Activated CD4-positive, alpha-beta T cell treated with anti-CD3 and anti-CD28 coated beads, Interleukin-2, amount 10 ng/mL, durations not matched to agents 7 days and 5 days (primary cell): ENCODE data around the gene TENT5C. TPM values are rescaled to one million over a fixed set of nuclear protein-coding genes. Genes with fewer than 3 reads are reported as not detected.

Experiments used
- CTCF ChIA-PET: fragments of 350-600 bp; sonication (Branson Sonifier 250); formaldehyde crosslinking; loops from one replicate; lab custom pipeline; 2021; ENCODE audit warnings: antibody characterized with exemption; lab: Charles Lee
- POLR2A ChIA-PET: fragments of 350-600 bp; sonication (Branson Sonifier 250); formaldehyde crosslinking; loops from one replicate; lab custom pipeline; 2021; ENCODE audit warnings: antibody characterized with exemption; lab: Charles Lee
- DNase-seq: peaks from one replicate; pipeline ENCODE4 v3.0.0-alpha.2; 2020
- H3K27ac Mint-ChIP-seq: one replicate; pipeline ENCODE4 v1.8.0; 2021; ENCODE audit warnings: mild to moderate bottlenecking, moderate library complexity, mixed read lengths
- H3K27me3 Mint-ChIP-seq: one replicate; pipeline ENCODE4 v1.8.0; 2021; ENCODE audit warnings: mixed read lengths
- H3K36me3 Mint-ChIP-seq: one replicate; pipeline ENCODE4 v1.8.0; 2021; ENCODE audit warnings: low read depth, mixed read lengths
- H3K4me1 Mint-ChIP-seq: one replicate; pipeline ENCODE4 v1.8.0; 2021; ENCODE audit warnings: mixed read lengths
- H3K4me3 Mint-ChIP-seq: one replicate; pipeline ENCODE4 v1.8.0; 2021; ENCODE audit warnings: mild to moderate bottlenecking, moderate library complexity, mixed read lengths
- H3K9me3 Mint-ChIP-seq: one replicate; pipeline ENCODE4 v1.8.0; 2021; ENCODE audit warnings: mixed read lengths
- total RNA-seq, 2 experiments: library from RNA; stranded (reverse); gene quantifications; one replicate each; pipeline ENCODE4 v1.2.3, GENCODE V29; 2021

Gene TENT5C
- total RNA-seq, 2 experiments from 2014 or later, result 13.3 to 13.7 TPM

DNA sequence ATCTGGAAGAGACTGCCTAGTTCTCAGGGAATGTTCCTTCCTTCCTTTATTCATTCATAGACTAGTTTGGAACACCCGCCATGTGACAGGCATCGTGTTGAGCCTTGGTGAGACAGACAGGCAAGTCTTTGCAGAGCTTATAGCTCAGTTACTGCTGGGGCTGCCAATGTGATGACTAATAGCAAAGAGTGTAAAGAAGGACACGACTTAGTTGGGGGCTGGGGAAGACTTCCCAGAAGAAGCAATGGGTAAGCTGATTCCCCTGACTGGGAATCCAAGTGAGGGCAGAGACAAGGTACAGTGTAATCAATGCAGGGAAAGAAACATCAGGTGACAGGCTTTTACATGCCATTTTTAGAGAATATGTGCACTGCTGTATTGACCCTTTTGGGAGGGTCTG lies 51.2 kb downstream of the TENT5C start:
- H3K4me1 Mint-ChIP-seq, result peaks cover 97% of the 10 kb centered on the region
- DNase-seq, result peak; percentile 34
- H3K9me3 Mint-ChIP-seq, result peaks cover 5% of the 10 kb centered on the region
- peaks cover 10% of the 10 kb centered on the region for H3K36me3 Mint-ChIP-seq
- peaks cover 11% of the 10 kb centered on the region for H3K27me3 Mint-ChIP-seq
- H3K4me3 Mint-ChIP-seq, result no peak overlapping the region
- POLR2A ChIA-PET, result no interaction called here
- CTCF ChIA-PET, result interaction anchor here (0.6 to 2.6 kb wide), 10 partner anchors 12 to 1457 kb away, joined by 3 to 9 read pairs (median 5); no protein-coding TSS in a partner anchor
- peak overlapping the region; percentile 90 for H3K27ac Mint-ChIP-seq

DNA sequence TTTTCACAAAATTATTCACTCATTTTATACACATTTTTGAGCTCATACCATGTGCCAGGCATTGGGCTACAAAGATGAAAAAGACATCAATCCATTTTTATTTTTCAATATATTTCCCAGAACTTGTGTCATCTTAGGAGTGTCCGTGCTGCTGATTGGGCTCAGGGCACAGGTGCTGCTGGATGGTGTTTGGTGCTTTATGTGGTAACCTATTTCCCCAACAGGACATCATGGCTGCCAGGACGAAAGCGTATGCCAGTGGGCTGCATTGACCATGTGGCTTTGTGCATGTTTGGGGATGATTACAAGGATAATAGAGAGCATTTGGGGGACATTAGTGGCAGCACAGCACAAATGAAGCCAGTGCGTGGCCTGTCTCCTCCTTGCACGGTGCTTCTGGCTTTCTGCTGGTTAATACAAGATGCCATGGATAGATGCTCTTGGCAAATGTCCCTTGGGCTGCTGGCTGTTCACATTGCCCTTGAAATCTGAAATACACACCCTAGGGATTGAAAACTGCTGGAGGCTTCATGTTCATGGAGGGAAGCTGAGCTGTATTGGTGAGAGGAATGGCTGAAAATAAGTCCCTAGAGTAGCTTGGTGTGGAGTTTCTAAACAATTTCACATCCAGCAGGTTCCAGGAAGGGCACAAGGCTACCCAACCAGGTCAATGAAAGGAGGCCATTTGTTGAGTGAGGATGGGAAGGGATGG lies 52.3 kb downstream of the TENT5C start:
- H3K36me3 Mint-ChIP-seq, result peaks cover 18% of the 10 kb centered on the region
- H3K4me3 Mint-ChIP-seq, result peak overlapping the region; percentile 41
- peak overlapping the region; percentile 91 for H3K27ac Mint-ChIP-seq
- H3K9me3 Mint-ChIP-seq, result peaks cover 11% of the 10 kb centered on the region
- no peak for DNase-seq
- ChIA-PET POLR2A (interaction anchor here (0.6 kb wide), 1 partner anchor 1073 kb away, joined by 5 read pairs; no protein-coding TSS in a partner anchor), CTCF (interaction anchor here (0.6 to 2.4 kb wide), 9 partner anchors 16 to 1074 kb away, joined by 3 to 9 read pairs (median 3); no protein-coding TSS in a partner anchor)
- H3K27me3 Mint-ChIP-seq, result peaks cover 7% of the 10 kb centered on the region
- peaks cover 95% of the 10 kb centered on the region for H3K4me1 Mint-ChIP-seq

DNA sequence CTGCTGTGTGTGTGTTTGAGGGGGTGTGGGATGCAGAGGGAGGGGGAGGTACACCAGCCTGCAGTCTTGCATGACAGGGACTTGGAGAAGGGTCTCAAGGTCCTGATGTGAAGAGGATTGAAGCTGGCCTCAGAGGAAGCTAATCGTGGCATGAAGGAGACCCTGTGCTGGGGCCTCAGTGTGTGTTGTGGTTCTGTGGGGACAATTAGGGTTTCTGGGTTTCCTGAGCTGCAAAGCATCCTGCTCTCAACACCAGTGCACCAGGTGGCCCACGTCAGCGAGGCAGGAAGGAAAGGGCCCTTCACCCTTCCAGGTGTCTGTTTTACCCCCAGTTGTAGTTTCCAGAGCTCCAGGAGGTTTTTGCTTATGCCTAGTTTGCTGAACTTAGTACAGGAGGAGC lies 52.8 kb downstream of the TENT5C start:
- Mint-ChIP-seq H3K27me3 (peaks cover 6% of the 10 kb centered on the region), H3K4me1 (peaks cover 95% of the 10 kb centered on the region), H3K36me3 (peaks cover 23% of the 10 kb centered on the region), H3K9me3 (peaks cover 16% of the 10 kb centered on the region), H3K27ac (peak overlapping the region; percentile 91), H3K4me3 (peak overlapping the region; percentile 41)
- peak; percentile 90 for DNase-seq
- POLR2A ChIA-PET, result interaction anchor here (0.6 kb wide), 1 partner anchor 1073 kb away, joined by 5 read pairs; no protein-coding TSS in a partner anchor
- CTCF ChIA-PET, result interaction anchor here (0.9 to 2.4 kb wide), 8 partner anchors 9 to 124 kb away, joined by 3 to 6 read pairs (median 4); no protein-coding TSS in a partner anchor

DNA sequence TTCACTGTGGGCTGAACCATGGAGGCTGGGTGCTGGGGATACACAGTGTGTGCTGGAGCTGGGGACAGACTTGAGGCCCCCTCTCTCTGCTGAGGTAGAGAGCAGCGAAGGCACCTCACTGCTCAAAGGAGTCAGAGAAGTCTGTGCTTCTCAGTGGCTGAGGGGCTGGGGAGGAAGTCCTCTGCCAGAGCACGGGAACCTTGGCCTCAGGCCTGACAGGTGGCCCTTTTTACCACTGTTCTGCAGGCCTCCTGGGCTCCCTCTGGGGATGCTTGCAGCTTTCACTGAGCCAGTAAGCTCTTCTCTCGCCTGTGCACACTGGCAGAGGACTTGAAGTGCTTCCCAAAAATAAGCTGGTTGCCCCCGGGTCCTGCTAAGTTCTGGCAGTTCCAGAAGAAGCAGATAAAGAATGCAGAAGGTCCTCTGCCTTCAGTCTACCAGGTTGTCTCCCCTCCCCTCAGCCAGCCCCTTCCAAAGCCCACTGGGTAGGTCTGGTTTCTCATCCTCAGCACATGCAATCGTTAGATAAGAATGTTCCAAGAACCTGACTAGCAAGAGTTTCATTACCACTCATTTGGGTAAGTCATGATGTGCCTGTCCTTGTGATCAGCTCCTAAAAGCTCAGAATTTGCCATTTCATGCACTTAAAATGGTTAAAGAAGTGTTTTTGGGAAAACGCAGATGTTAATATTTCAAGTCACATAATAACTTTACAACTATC lies 53.9 kb downstream of the TENT5C start:
- H3K27ac Mint-ChIP-seq, result peak overlapping the region; percentile 91

DNA sequence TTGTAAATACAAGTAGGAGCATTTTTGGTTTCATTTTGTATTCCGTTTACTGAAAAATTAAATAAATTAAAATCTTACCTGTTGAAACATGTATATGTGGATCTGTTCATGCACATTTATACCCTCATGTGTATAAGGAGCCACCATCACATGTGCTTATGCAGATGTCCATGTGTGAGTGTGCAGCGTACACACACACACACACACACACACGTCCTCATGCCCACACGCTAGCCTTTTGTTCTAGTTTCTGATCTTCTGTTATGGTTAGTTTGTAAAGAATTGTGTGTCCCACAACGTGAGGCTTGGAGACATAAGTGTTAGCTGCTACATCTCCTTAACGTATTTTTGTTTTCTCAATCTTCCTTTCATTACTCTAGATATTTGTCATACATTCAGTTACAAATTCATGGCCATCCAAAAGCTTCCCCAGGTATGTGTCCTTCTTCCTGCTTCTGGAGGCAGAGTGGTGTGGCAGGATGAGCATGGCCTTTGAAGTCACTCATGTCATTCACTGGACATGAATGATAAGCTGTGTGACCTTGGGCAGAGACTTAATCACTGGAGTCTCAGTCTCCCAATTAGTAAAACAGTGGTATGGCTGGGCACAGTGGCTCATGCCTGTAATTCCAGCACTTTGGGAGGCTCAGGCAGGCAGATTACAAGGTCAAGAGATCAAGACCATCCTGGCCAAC lies 54.6 kb downstream of the TENT5C start:
- Mint-ChIP-seq H3K4me1 (peaks cover 95% of the 10 kb centered on the region), H3K36me3 (peaks cover 27% of the 10 kb centered on the region), H3K27ac (peak overlapping the region; percentile 91), H3K27me3 (peaks cover 6% of the 10 kb centered on the region), H3K4me3 (peak overlapping the region; percentile 35), H3K9me3 (peaks cover 19% of the 10 kb centered on the region)
- POLR2A ChIA-PET, result interaction anchor here (0.6 kb wide), 1 partner anchor 53 kb away, joined by 10 read pairs; no protein-coding TSS in a partner anchor
- CTCF ChIA-PET, result interaction anchor here (0.6 to 1.9 kb wide), 8 partner anchors 9 to 126 kb away, joined by 3 to 6 read pairs (median 4); no protein-coding TSS in a partner anchor
- DNase-seq, result no peak

More for the DNA sequence above, 53.9 kb downstream of the TENT5C start:
- Mint-ChIP-seq H3K36me3 (peaks cover 27% of the 10 kb centered on the region), H3K9me3 (peaks cover 19% of the 10 kb centered on the region), H3K4me3 (peak overlapping the region; percentile 28), H3K4me1 (peaks cover 95% of the 10 kb centered on the region), H3K27me3 (peaks cover 6% of the 10 kb centered on the region)
- ChIA-PET CTCF (interaction anchor here (0.9 to 2.4 kb wide), 8 partner anchors 10 to 125 kb away, joined by 3 to 5 read pairs (median 4); no protein-coding TSS in a partner anchor), POLR2A (no interaction called here)
- DNase-seq, result peak; percentile 27

DNA sequence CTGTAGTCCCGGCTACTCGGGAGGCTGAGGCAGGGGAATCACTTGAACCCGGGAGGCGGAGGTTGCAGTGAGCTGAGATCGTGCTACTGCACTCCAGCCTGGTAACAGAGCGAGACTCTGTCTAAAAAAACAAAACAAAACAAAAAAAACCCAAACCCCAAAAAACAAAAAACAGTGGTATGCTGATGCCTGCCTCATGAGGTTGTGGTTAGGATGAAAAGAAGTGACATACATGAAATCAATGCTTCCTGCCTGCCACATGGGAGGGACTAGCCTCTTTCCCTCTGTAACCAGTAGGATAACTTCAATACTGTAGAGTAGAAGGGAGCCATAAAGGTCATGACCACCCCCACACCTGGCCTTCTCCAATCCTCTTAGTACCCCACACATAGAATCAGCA lies 55.2 kb downstream of the TENT5C start:
- peak overlapping the region; percentile 35 for H3K4me3 Mint-ChIP-seq
- CTCF ChIA-PET, result interaction anchor here (0.6 to 1.9 kb wide), 9 partner anchors 9 to 1477 kb away, joined by 3 to 6 read pairs (median 4); no protein-coding TSS in a partner anchor
- H3K27ac Mint-ChIP-seq, result peak overlapping the region; percentile 91
- peaks cover 95% of the 10 kb centered on the region for H3K4me1 Mint-ChIP-seq
- DNase-seq, result peak; percentile 77
- peaks cover 30% of the 10 kb centered on the region for H3K36me3 Mint-ChIP-seq
- H3K9me3 Mint-ChIP-seq, result peaks cover 19% of the 10 kb centered on the region
- POLR2A ChIA-PET, result interaction anchor here (0.6 kb wide), 1 partner anchor 53 kb away, joined by 10 read pairs; no protein-coding TSS in a partner anchor
- H3K27me3 Mint-ChIP-seq, result peaks cover 6% of the 10 kb centered on the region

DNA sequence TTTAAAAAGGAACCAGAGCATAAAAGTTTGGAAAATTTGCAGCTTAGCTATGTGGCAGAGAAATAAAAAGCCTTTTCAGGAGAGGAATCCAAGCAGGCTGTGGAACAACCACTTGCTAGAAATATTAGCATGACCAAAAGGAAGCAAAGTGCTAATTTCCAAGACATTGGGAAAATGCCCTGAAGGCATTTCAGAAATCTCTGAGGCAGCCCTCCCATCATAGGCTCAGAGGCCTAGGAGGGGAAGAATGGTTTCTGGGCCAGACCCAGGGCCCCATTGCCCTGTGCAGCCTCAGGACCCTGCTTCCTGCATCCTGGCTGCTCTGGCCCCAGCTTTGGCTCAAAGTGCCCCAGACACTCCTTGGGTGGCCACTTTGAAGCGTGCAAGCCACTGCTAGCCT lies 56.8 kb downstream of the TENT5C start:
- Mint-ChIP-seq H3K9me3 (peaks cover 19% of the 10 kb centered on the region), H3K27me3 (peaks cover 5% of the 10 kb centered on the region), H3K4me3 (no peak overlapping the region), H3K27ac (peak overlapping the region; percentile 94), H3K4me1 (peaks cover 94% of the 10 kb centered on the region), H3K36me3 (peaks cover 35% of the 10 kb centered on the region)
- DNase-seq, result no peak
- ChIA-PET CTCF (interaction anchor here (1.0 to 4.4 kb wide), 5 partner anchors 9 to 127 kb away, joined by 3 to 26 read pairs (median 5); no protein-coding TSS in a partner anchor), POLR2A (no interaction called here)

DNA sequence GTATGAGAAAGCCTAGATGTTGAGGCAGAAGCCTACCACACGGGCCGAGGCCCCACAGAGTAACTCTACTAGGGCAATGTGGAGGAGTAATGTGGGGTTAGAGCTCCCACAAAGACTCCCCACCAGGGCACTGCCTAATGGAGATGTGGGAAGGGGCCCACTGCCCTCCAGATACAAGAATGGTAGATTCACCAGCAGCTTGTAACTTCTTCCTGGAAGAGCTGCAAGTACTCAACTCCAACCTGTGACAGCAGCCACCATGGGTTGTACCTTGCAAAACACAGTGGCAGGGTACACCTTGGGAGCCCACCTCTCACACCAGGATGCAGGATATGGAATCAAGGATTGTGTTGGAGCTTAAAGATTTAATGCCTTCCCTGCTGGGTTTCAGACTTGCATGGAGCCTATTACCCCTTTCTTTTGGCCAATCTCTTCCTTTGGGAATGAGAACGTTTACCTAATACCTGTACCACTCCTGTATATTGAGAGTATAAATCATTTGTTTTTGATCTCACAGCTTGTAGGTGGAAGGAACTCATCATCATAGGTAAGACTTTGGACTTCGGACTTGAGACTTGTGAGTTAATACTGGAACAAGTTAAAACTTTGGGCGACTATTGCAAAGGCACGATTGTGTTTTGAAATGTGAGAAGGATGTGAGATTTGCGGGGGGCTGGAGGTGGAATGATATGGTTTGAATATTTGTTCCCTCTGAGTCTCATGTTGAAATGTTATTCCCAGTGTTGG lies 57.5 kb downstream of the TENT5C start:
- Mint-ChIP-seq H3K9me3 (peaks cover 19% of the 10 kb centered on the region), H3K4me1 (peaks cover 94% of the 10 kb centered on the region), H3K27ac (peak overlapping the region; percentile 94), H3K27me3 (peaks cover 6% of the 10 kb centered on the region), H3K36me3 (peaks cover 36% of the 10 kb centered on the region), H3K4me3 (no peak overlapping the region)
- no peak for DNase-seq
- CTCF ChIA-PET, result interaction anchor here (1.0 to 4.4 kb wide), 7 partner anchors 9 to 128 kb away, joined by 3 to 26 read pairs (median 5); no protein-coding TSS in a partner anchor
- POLR2A ChIA-PET, result no interaction called here

DNA sequence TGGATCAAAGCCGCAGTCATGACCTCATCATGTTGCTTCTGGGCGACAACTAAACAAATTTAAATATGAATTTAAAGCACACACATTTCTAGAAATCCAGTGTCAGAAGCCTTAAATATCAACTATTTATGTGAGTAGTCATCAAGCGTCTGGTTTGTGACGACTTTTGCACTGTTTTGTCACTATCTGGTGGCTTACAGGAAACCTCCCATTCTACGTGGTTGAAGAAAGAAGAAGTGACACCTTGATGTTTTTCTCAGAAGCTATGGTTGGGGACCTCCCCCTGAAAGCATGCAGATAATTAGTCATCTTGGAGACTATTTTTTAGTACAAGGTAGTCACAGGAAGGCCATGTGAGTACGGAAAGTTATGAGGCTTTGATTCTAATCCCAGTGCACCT lies 58.5 kb downstream of the TENT5C start:
- peaks cover 84% of the 10 kb centered on the region for H3K4me1 Mint-ChIP-seq
- peak overlapping the region; percentile 11 for H3K4me3 Mint-ChIP-seq
- H3K36me3 Mint-ChIP-seq, result peaks cover 36% of the 10 kb centered on the region
- CTCF ChIA-PET, result interaction anchor here (0.9 to 4.4 kb wide), 6 partner anchors 9 to 129 kb away, joined by 4 to 26 read pairs (median 12); no protein-coding TSS in a partner anchor
- peak overlapping the region; percentile 94 for H3K27ac Mint-ChIP-seq
- peak; percentile 84 for DNase-seq
- H3K9me3 Mint-ChIP-seq, result peaks cover 19% of the 10 kb centered on the region
- H3K27me3 Mint-ChIP-seq, result peaks cover 6% of the 10 kb centered on the region
- POLR2A ChIA-PET, result no interaction called here

DNA sequence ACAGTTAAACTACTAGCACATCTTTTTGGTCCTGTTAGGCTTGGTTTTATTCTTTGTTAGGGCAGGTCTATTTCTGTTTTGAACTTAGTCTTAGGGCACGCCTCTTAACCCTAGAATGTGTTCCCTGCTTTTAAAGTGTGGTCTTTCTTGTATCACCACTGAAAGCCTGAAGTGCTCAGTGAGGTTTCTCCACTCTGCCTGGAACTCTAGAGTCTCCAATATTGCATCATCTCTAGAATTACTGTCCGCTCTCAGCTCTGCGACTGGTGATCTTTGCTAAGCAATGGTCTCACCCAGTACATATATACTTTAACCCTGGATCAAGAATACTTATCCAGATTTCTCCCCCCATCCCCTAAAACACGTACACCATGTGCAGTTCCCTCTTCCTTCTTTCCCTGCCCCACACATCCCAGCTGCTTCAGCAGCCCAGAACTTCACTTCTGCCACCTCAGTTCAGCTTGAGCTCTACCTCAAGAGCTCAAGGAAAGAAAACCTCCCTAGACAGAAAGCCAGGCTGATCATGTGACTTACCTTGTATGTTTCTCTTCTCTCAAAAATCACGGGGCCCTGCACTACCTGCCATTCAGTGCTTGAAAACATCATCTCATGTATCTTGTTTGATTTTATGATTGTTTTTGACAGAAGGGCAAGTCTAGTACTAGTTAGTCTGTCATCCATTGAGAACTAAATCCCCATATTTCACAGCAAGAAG lies 59.9 kb downstream of the TENT5C start:
- ChIA-PET POLR2A (no interaction called here), CTCF (interaction anchor here (0.6 to 4.4 kb wide), 7 partner anchors 8 to 131 kb away, joined by 3 to 26 read pairs (median 11); no protein-coding TSS in a partner anchor)
- Mint-ChIP-seq H3K9me3 (peaks cover 19% of the 10 kb centered on the region), H3K4me3 (no peak overlapping the region), H3K4me1 (peaks cover 72% of the 10 kb centered on the region), H3K27me3 (peaks cover 6% of the 10 kb centered on the region), H3K36me3 (peaks cover 36% of the 10 kb centered on the region), H3K27ac (peak overlapping the region; percentile 1)
- no peak for DNase-seq

DNA sequence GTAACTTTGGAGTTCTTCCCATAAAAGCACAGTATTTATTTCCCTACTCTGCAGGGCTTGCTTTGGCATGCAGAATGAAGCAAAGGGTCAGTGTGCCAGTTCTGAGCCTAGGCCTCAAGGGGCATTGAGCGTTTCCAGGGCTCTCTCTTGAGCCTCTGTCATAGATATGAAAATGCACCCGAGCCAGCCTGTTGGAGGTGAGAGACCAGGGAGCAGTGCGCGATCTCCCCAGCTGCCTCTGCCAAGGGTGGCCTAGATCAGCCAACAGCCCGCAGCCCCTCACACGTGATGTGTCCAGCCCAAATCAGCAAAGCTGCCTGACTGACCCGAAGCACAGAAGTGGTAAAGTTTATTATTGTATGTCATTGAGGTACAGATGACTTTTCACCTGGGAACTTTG lies 63.7 kb downstream of the TENT5C start:
- Mint-ChIP-seq H3K4me1 (peaks cover 55% of the 10 kb centered on the region), H3K27me3 (peaks cover 12% of the 10 kb centered on the region), H3K27ac (no peak overlapping the region), H3K36me3 (peaks cover 9% of the 10 kb centered on the region), H3K9me3 (no peaks in the 10 kb centered on the region), H3K4me3 (no peak overlapping the region)
- CTCF ChIA-PET, result interaction anchor here (0.7 kb wide), 1 partner anchor 16 kb away, joined by 3 read pairs; no protein-coding TSS in a partner anchor
- no peak for DNase-seq
- POLR2A ChIA-PET, result no interaction called here
